Measurements from ENCODE around the gene HLA-DOA.

HLA-DOA gene

DNA sequence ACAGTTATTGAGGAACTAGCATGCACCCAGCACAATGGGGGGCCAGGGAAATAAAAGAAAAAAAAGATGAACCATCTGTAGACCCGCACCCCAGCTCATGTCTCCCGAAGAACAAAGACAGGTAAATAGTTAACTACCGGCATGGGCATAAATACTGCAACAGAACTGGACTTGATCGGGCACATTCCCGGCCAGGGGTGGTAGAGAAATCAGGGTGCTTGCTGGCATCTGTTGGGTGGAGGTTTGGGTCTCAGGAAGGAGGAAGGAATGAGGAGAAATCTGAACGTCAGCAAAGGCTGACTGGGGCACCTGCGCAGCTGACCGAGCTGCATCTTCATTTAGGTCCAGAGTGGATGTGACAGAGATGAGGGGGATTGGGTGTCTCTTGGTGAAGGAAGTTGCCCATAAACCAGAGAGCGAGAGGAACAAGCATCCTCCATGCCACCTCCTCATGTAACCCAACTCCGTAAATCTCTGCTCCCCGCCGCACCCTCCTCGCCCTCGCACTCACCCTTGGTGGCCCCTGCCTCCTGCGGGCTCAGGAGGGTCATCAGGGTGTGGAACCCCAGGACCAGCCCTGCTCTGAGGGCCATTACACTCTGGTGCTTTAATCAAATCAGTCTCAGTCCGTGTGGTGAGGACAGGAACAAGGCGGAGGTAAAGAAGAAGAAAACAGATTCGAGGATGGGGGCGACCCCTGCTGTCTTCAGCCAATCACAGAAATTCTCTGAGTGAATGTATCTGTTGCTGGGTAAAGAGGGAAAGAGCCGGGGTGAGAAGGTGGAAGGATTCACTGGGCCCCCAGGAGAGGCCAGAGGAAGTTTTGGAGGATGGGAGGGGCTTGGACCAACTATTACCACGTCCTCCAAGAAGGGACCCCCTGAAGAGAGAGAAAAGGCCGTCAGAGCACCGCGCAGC lies at the start of gene HLA-DOA:
Gene HLA-DOA (minus strand): TSS at position 648 of the 918 bp plus-strand sequence.
- DNase-seq, result peak in 2 of 4 experiments; percentile 18 to 35

DNA sequence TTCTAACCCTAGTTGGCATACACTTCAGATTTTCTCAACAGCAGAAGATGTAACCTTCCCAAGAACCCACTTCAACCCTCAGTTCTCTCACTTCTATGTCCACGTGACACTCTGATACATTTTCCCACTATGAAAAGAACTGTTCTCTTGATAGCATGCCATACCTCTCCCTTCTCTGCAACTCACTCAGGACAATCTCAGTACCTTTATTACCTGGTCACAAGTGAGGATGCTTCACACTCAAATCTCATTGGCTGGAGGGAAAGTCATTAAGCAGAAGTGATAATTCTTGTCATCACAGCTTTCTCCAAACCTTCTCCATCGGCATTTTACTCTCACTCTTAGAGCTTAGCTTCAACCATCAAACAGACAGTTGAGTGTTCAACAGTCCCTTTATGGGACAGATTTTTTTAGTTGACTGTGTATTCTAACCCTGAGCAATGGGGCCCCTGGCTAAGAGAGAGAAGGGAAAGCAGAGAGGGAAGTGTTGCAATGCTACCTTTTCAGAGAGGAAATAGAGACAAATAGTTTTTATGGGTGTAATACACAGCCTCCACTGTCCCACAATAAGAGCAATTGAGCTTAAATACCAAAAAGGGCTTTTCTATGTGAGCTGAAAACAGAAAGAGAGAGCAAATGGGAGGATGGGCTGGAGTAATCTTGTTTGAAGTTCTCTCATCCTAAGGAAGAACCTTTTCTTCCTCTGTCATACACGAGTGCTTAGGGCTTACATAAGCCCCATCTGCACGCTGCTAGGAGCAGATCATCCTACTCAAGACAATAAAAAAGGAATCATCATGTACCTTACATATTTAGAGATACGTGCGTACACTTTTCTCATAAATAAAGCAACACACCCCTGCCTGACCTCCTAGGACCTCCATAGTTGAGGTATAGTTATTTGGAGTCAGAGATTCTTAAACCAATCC lies 48.1 kb upstream of the HLA-DOA start:
- DNase-seq, result no peak

DNA sequence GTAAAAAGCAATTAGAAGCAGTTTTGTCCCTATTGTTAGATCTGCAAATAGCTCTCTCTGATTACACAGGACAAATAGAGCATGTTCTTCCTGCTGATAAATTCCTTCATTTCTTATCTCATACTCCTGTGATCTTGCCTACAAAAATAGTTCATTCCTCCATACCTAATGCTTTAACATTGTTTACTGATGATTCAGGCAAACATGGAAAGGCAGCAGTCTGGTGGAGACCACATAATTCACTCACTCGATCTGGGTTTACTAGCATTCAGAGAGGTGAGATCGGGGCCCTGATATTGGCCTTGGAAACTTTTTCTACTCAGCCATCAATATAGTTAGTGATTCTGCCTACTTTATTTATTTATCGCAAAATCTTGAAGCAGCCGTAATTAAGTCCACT lies 43.8 kb upstream of the HLA-DOA start:
- DNase-seq, result no peak

DNA sequence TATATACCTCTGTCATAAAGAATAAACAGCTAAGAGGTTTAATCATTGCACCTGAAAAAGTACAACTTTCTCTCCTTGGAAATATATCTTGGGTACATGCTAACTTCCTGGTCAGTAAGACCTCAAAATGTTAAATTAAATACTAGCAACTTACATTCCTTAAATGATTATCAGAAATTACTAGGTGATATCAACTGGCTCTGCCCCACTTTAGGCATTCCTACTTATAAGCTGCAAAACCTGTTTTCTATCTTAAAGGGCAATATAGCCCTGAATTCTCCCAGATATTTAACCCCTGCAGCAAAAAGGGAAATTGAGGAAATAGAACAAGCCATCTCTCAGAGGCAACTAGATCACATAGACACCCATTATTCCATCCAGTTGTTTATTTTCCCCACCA lies 43.2 kb upstream of the HLA-DOA start:
- DNase-seq, result no peak

DNA sequence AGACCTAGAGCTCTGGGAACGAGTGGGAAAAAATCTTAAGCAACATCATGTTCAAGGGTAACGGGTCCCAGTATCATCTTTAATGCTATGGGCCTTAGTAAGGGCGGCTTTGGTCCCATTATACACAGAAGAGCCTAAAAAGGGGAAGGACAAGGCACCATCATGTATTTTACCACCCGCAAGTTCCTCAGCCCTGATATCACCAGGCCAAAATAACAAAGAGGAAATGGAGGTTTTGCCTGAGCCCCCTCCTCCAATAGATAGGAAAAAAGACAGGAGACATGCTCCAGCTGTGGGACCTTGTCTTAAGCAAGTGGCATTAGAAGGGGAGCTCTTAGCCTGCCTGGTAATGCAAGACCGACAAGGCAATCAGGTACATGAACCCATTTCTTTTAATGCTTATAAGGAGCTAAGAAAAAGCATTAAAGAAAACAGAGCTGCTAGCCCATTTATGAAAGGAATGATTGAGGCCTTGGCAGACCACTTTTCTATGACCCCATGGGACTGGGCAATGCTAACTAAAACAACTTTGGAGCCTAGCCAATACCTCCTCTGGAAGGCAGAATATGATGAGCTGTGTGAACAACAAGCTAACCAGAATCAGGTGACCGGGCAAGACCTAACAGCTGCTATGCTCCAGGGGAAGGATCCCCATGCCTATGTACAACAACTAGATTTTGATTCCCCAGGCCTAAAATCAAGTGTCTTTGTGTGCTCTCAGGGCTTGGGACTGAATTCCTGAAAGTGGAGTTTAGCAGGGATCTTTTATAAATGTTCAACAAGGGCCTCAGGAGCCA lies 40.8 kb upstream of the HLA-DOA start:
- DNase-seq, result no peak

DNA sequence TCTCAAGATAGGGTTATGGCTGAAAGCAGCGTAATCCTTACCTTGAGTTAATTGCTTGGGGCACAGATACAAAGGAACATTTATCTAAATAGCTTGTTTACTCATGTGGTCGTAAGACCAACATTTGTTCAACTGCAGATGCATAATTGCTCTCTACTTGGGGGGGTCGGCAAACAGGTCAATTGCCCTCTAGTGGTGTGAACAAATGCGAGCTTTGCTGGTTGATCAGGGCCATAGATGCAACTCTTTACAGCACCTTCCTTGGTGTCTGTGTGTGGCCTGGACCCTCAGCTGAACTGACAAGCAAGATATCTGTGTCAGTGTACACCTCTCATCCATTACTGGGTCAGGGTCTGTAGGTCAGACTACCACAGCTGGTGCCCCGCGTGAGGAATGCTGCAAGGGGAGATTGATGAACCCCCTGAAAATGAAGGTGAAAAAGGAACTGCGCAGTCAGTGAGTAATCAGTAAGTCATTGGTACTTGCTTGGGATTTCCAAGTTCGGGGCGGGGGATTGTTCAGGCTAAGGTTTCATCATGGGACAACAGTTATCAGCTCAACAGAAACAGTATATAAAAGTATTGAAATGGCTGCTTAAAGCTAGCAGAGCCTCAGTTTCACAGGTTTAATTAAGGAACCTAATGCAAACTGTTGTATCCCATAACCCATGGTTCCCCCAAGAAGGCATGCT lies 40.1 kb upstream of the HLA-DOA start:
- no peak for DNase-seq

DNA sequence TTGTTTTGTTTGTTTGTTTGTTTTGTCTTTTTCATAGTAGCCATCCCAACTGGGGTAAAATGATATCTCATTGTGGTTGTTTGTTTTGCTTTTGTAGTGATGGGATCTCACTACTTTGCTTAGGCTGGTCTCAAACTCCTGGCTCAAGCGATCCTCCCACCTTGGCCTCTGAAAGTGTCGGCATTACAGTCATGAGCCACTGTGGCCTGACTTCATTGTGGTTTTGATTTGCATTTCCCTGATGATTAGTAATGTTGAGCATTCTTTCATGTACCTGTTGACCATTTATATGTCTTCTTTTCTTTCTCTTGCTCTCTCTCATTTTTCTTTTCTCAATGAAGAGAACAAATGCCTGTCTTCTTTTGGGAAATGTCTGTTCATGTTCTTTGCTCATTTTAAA lies 30.8 kb upstream of the HLA-DOA start:
- DNase-seq, result no peak

DNA sequence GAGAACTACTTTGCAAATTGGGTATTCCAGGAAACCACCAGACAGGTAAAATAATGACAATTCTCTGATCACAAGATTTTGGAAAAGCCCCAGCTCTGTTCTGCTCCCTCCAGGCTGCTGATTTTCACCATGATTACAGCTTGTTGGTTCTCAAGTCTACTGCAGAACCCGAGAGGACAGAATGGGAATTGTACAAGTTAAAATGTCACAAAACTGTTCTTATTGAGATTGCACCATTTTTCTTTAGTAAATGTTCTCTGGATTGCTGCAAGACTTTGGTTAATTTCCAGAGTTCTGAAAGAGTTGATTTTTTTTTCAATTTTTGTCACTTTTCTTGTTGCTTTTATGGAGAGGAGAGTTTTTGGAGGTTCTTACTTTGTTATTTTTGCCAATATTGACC lies 27.1 kb upstream of the HLA-DOA start:
- DNase-seq, result no peak

DNA sequence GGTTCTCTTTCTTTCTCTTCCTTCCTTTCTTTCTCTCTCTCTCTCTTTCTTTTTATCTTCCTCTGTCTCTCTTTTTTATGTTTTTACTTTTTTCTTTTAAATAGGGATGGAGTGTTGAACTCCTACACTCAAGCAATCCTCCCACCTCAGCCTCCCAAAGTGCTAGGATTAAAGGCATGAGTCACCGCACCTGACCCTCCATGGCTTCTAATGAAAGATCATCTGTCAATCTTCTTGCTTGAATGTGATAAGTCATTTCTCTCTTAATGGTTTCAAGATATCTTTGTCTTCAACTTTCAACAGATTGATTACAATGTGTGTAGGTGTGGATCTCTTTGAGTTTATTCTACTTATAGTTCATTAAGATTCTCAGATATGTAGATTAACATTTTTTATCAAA lies 25.2 kb upstream of the HLA-DOA start:
- DNase-seq, result no peak

DNA sequence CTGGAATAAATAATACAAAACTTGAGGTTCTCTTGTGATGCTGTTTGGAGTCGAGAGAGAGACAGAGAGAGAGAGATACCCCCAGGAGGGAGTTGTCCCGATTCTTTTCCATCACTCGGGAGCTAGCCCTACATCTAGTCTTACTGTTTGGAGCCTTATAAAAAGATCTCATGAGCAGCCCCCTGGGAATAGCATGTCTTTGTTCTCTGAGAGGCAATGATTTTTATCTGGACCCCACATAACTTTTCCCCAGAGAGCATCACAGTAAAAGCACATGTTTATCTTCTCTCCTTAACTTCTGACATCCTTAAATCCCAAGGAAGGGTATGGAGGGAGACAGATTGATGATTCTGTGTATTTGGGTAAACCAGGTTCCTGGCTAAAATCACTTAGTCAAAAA lies 20.9 kb upstream of the HLA-DOA start:
- no peak for DNase-seq

DNA sequence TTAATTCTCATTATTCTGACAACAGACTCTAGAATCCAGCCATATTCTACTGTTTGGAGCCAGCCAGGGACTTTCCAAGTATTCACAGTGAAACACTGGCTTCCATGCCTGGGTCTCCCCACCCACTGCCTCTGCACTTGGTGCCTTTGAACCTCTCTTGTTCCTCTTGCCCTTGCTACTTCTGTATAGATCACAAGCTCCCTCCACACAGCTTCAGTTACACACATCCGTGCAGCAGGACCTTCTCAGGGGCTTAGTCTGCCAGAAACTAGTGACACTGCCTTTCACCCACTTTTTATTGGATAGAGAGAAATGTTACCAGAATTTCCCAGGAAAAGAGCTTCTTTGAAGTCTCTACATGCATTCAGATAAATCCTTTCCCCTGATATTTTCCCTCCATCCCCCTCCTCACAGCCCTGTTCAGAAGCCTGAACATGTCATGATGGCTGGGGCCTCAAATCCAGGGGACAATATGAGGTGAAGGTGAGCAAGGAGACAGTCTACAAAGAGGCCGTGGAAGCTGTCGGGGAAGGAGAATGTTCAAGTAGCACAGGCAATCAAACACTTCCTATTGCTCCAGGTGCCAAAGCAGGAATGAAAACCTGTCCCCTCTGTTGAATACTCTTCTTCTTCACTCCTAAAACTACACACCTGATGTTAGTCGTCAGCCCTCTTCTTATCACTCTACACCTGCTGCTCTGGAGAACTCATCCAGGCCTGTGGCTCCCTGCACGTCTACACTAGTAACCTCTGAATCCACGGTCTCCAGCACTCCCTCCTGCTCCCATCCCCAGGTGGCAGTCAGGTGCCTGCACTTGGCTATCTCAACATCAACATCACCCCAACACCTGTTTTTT lies 20.2 kb upstream of the HLA-DOA start:
- DNase-seq, result no peak

DNA sequence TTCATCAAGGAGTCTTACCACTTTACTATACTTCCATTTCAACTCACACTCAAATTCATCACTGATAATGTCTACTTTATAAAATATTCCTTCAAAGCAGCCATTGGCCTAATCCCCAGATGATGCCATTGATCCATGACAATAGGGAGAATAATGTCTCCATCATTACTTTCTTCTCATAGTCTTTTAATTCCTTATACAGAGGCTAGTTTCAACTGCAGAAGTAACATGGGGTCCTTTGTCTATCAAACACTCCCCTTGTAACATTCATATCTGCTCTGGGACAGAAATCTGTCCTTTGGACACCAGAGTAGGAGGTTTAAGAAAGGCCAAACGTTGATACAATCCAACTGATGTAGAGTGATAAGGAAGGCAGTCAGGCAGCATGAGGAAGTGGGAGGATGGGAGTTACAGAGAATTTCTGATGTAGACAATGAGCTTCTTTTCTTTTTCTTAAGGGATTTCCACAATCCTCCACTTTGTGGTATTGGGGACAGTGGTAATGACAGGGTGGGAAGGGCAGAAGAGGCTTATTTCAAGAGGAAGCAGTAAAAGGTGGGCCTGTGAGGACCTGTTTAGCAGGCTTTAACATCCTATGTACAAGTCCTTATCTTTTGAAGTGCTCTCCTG lies 18.9 kb upstream of the HLA-DOA start:
- DNase-seq, result no peak

DNA sequence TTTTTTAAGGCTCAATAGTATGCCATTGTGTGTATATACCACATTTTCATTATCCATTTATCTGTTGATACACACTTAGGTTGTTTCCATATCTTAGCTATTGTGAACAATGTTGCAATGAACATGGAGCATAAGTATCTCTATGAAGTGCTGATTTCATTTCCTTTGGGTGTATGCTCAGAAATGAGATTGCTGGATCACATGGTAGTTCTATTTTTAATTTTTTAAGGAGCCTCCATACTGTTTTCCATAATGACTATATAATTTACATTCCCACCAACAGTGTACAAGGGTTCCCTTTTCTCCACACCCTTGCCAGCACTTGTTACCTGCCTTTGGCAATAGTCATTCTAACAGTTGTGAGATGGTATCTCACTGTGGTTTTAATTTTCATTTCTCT lies 15.1 kb upstream of the HLA-DOA start:
- no peak for DNase-seq

DNA sequence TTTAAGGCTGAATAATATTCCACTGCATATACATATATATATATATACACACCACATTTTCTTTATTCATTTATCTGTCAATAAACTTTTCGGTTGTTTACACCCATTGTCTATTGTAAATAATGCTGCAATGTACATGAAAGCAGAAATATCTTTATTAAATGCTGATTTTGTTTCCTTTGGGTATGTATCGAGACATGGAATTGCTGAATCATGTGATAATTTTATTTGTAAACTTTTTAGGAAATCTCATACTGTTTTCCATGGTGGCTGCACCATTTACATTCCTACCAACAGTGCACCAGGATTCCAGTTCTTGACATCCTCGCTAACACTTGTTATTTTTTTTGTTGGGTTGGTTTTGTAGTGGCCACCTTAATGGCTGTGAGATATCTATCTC lies 14.1 kb upstream of the HLA-DOA start:
- DNase-seq, result no peak

DNA sequence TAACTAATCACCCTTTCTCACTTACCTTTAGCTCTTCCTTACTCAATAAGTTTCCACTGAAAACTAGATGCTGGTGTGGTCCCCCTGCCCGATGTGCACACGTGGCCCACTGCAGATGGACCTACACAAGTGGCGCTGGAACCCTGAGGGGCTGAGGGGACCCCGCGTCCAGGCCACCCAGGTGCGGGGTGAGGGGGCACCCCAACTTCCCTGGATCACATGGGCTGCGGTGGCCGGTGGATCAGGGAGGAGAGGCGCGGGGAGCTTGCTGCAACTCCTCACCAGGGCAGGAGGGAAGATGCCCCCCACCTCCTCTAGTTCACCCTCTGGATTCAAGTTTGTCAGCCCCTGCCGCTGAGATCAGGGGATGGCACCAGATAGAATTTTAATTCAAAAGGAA lies 12.5 kb upstream of the HLA-DOA start:
- DNase-seq, result no peak

DNA sequence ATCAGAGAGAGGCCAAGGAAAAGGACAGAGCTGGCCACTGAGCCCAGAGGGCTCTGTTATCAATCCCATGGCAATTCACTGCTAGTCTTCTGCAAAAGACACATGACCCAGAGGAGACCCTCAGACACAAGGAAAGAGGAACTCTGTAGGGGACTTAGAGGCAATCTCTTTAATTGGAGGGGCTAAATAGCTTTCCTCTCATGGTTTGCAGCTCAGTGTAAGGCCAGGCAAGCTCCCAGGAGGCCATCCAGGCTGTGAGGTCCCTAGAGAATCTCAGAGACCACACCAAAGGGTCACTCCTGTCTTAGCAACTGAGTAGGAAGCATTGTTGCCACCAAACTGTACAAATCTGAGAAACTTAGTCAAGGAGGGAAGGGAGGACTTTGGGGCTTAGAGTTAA lies 10.0 kb upstream of the HLA-DOA start:
- DNase-seq, result no peak

DNA sequence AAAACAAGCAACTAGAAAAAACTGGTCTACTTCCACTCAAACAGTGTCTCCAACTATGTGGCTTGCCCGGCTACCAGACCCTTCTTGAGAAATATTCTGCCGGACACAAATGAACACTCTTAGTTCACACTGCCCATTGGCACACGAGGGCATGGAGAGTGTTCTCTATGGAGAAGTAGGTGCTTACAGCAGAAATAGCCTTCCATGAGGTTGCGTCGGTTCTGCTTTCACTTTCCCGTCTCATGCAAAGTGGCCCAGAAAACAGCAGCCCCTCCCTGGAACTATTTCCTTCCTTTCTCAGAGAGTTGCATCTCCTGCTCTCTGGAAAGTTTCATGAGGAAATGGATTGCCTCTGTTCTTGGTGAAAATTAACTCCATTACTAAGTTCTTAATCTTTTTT lies 9.5 kb upstream of the HLA-DOA start:
- DNase-seq, result no peak

DNA sequence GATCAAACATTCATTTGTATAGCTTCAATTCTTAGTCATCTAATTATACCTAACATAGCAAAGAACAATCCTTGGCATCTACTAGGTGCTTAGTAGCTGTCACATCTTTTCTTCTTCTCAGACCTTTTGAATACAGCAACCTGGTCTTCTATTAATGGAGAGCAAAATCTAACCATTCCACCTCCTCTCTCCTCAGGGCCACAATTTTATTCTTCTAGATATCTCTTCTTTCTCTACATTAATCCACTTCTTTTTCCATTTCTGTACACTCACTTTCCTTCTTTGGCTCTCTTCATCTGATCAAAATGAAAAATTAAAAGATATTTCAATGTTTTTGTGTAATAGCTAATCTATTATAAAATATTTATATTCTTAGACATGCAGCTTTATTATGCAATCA lies 9.0 kb upstream of the HLA-DOA start:
- no peak for DNase-seq

DNA sequence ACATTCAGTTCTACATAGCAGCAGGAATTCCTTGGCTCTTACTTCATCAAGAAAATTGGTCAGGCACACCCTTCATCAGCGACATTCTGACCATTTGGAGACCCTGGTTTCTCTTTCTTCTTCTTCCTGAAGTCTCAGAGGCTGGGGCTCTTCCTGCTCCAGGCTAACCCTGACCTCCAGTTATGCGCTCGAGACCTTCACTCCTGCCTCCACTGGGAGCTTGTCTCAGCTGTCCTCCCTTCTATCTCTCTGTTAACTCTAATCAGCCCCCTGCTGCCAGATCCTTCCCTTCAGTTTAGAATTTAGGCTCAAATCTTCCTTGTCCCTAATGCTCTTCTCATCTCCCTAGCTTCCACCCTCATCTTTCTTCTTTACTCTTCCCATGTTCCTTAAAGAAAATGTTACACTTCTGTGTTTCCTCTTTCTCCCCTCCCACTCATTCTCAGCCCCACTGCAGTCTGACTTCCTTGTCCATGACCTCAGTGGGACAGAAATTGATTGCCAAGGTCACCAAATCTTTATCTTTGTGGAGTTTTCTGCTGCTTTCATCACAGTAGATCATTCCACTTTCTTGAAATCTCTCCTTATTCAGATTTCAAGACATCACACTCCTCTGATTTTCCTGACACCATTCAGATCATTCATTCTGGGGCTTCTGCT lies 8.4 kb upstream of the HLA-DOA start:
- DNase-seq, result no peak

DNA sequence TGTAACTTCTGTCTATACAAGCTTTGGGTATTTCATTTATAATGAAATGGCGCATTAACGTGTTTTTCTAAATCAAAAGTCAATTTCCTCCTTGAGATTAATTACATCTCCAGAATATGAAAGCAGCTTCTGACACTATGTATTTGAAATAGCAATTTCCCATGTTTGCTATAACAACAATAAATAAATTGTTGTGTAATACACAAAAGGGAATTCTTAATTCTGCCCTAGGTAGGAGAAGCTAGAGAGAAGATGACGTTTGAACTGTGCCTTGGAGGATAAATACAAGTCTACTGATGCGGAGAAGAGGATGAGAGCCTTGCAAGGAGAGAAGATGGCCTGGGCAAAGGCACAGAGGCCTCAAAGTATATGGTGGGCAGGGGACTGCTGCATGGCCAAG lies 7.6 kb upstream of the HLA-DOA start:
- no peak for DNase-seq

All from activated naive CD4-positive, alpha-beta T cell (primary cell).